22Rv1 (cell line): ENCODE data around the gene SYCE1L.

ENCODE experiments used
- ZFX ChIP-seq: fragments of 450-650 bp; IDR thresholded peaks from 2 replicates; pipeline ENCODE4 v1.6.1; 2017; ENCODE audit warnings: antibody characterized with exemption, borderline replicate concordance
- TF ChIP-seq, protein P1 (sequence below): fragments of 450-650 bp; IDR thresholded peaks from 2 replicates; pipeline ENCODE4 v1.5.1; 2017; ENCODE audit warnings: mild to moderate bottlenecking

DNA sequence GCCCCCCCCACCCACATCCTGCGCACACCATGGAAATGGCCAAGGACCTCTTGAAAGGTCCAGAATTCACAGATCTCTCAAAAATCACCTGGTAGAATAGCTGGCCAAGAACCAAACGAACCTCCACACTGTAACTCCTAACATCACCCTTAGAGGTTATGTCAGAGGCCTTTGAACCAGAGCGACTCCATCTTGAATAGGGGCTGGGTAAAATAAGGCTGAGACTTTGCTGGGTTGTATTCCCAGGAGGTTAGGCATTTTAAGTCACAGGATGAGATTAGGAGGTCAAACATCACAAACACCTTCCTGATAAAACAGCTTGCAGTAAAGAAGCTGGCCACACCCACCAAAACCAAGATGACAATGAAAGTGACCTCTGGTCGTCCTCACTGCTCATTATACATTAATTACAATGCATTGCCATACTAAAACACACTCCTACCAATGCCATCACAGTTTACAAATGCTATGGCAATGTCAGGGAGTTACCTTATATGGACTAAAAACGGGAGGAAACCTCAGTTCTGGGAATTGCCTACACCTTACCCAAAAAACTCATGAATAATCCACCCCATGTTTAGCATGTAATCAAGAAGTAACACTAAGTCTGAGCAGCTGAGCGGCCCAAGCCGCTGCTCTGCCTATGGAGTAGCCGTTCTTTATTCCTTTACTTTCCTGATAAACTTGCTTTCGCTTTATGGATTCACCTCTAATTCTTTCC lies 34.8 kb downstream of the SYCE1L start:
- TF ChIP-seq, protein P1, sequence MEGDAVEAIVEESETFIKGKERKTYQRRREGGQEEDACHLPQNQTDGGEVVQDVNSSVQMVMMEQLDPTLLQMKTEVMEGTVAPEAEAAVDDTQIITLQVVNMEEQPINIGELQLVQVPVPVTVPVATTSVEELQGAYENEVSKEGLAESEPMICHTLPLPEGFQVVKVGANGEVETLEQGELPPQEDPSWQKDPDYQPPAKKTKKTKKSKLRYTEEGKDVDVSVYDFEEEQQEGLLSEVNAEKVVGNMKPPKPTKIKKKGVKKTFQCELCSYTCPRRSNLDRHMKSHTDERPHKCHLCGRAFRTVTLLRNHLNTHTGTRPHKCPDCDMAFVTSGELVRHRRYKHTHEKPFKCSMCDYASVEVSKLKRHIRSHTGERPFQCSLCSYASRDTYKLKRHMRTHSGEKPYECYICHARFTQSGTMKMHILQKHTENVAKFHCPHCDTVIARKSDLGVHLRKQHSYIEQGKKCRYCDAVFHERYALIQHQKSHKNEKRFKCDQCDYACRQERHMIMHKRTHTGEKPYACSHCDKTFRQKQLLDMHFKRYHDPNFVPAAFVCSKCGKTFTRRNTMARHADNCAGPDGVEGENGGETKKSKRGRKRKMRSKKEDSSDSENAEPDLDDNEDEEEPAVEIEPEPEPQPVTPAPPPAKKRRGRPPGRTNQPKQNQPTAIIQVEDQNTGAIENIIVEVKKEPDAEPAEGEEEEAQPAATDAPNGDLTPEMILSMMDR = no peak
- TF ChIP-seq ZFX = no peak
